PC-3 (cell line): ENCODE measurements around the gene COL1A2.

Source experiments
- CTCF ChIP-seq: fragments of 300-600 bp; sonication (generic); conservative IDR thresholded peaks from 2 replicates; pipeline ENCODE4 v1.5.1; 2017; ENCODE audit warnings: antibody characterized with exemption, low read depth, mild to moderate bottlenecking, low read length
- EZH2 ChIP-seq: fragments of 300-600 bp; sonication (generic); IDR thresholded peaks from one replicate; pipeline ENCODE4 v1.6.1; 2017; ENCODE audit warnings: antibody characterized with exemption, mild to moderate bottlenecking, low read length; ENCODE audit not compliant: unreplicated experiment
- EZH2phosphoT487 ChIP-seq: fragments of 300-600 bp; sonication (generic); IDR thresholded peaks from 2 replicates; pipeline ENCODE4 v1.6.1; 2018; ENCODE audit warnings: mild to moderate bottlenecking, antibody characterized with exemption, low read length, borderline replicate concordance

GRCh38 chr7:94380264-94380663 is 14.4 kb upstream of the COL1A2 start:
- no peak for TF ChIP-seq CTCF
- TF ChIP-seq EZH2phosphoT487, result no peak
- no peak for TF ChIP-seq EZH2
